Peyer's patch (tissue), 4 donors: ENCODE measurements around the gene RAB9A.

Experiments
- POLR2A ChIP-seq, 2 donors: fragments of 450-650 bp; IDR thresholded peaks; one replicate each; pipeline ENCODE4 v1.5.1; 2017; ENCODE audit warnings: antibody characterized with exemption in 2 of 2, mild to moderate bottlenecking in 2 of 2, moderate library complexity in 2 of 2
- TF ChIP-seq, protein P1 (sequence below), 6 experiments: fragments of 450-650 bp in 4 of 6; fragments of 200-600 bp in 2 of 6; sonication (generic) in 1 of 6; IDR thresholded peaks; one replicate each; pipeline ENCODE4 v1.5.1; 2017 to 2019; ENCODE audit warnings: antibody characterized with exemption in 6 of 6, mild to moderate bottlenecking in 3 of 6, moderate library complexity in 1 of 6

DNA sequence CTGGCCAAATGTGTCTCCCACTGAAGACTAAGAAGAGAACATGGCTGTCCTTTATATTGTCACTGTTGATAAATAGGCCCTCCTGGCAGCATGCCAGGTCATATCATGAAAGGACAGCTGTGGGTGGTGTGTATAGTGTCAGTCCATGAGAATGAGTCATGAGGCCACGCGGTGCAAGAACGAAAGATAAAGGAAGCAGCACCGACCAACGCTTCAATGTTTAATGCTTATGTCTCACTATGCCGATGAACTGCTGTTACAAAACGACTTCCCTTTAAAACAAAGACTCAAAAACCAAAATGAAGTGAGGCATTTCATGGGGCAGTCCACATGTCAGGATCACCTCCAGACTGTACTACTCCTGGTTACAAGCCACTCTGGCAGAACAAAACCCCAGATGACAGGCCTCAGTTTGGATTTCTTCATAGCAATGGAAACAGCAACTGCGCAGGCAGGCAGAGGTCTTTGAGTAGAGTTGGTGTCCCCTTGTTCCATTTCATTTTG lies 41.2 kb upstream of the RAB9A start:
- TF ChIP-seq, protein P1, sequence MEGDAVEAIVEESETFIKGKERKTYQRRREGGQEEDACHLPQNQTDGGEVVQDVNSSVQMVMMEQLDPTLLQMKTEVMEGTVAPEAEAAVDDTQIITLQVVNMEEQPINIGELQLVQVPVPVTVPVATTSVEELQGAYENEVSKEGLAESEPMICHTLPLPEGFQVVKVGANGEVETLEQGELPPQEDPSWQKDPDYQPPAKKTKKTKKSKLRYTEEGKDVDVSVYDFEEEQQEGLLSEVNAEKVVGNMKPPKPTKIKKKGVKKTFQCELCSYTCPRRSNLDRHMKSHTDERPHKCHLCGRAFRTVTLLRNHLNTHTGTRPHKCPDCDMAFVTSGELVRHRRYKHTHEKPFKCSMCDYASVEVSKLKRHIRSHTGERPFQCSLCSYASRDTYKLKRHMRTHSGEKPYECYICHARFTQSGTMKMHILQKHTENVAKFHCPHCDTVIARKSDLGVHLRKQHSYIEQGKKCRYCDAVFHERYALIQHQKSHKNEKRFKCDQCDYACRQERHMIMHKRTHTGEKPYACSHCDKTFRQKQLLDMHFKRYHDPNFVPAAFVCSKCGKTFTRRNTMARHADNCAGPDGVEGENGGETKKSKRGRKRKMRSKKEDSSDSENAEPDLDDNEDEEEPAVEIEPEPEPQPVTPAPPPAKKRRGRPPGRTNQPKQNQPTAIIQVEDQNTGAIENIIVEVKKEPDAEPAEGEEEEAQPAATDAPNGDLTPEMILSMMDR (IDR thresholded peaks at IDR 0.05) = no peak
- TF ChIP-seq POLR2A (IDR thresholded peaks at IDR 0.05) = no peak
